ENCODE results near the gene ACACA. TPM values are rescaled to one million over a fixed set of nuclear protein-coding genes. Genes with fewer than 3 reads are reported as not detected.

Gene ACACA
- polyA plus RNA-seq, 1 donor, result 19.3 TPM

GRCh38 chr17:37220607-37220953 lies 186.1 kb downstream of the ACACA start:
- DNase-seq, result peak; percentile 16

- DNase-seq, result no peak
Observed at GRCh38 chr17:37219876-37220606, 186.6 kb downstream of the ACACA start.

GRCh38 chr17:37218849-37219248 lies 187.8 kb downstream of the ACACA start:
- no peak for DNase-seq

GRCh38 chr17:37214416-37214815 lies 192.2 kb downstream of the ACACA start:
- no peak for DNase-seq

- DNase-seq, result no peak
Observed at GRCh38 chr17:37213927-37214326, 192.7 kb downstream of the ACACA start.

GRCh38 chr17:37212179-37212578 lies 194.5 kb downstream of the ACACA start:
- DNase-seq, result no peak

GRCh38 chr17:37211136-37211535 lies 195.5 kb downstream of the ACACA start:
- no peak for DNase-seq

- no peak for DNase-seq
Observed at GRCh38 chr17:37207103-37207502, 199.5 kb downstream of the ACACA start.

- no peak for DNase-seq
Observed at GRCh38 chr17:37206299-37206698, 200.3 kb downstream of the ACACA start.

- no peak for DNase-seq
Observed at GRCh38 chr17:37200497-37200896, 206.1 kb downstream of the ACACA start.

- DNase-seq, result no peak
Observed at GRCh38 chr17:37197336-37197735, 209.3 kb downstream of the ACACA start.

- DNase-seq, result no peak
Observed at GRCh38 chr17:37194208-37194607, 212.4 kb downstream of the ACACA start.

- no peak for DNase-seq
Observed at GRCh38 chr17:37191219-37191618, 215.4 kb downstream of the ACACA start.

GRCh38 chr17:37190493-37190892 lies 216.1 kb downstream of the ACACA start:
- DNase-seq, result no peak

- no peak for DNase-seq
Observed at GRCh38 chr17:37188157-37188556, 218.5 kb downstream of the ACACA start.

- DNase-seq, result no peak
Observed at GRCh38 chr17:37187262-37187661, 219.4 kb downstream of the ACACA start.

GRCh38 chr17:37182786-37183465 lies 223.7 kb downstream of the ACACA start:
- no peak for DNase-seq

- no peak for DNase-seq
Observed at GRCh38 chr17:37180376-37180775, 226.3 kb downstream of the ACACA start.

GRCh38 chr17:37179893-37180292 lies 226.7 kb downstream of the ACACA start:
- DNase-seq, result no peak

GRCh38 chr17:37177254-37177870 lies 229.3 kb downstream of the ACACA start:
- no peak for DNase-seq

- DNase-seq, result no peak
Observed at GRCh38 chr17:37176723-37177122, 229.9 kb downstream of the ACACA start.

GRCh38 chr17:37174205-37174604 lies 232.4 kb downstream of the ACACA start:
- peak; percentile 16 for DNase-seq

GRCh38 chr17:37170881-37171425 lies 235.7 kb downstream of the ACACA start:
- no peak for DNase-seq
